Endothelial cell of umbilical vein (primary cell): ENCODE results near the gene KMT5C.

Experiments
- JUN ChIP-seq: IDR thresholded peaks from 2 replicates; pipeline ENCODE4 v1.6.1; 2011; ENCODE audit warnings: borderline replicate concordance, low read depth; ENCODE audit not compliant: insufficient read length, insufficient read depth
- MYC ChIP-seq: IDR thresholded peaks from one replicate; pipeline ENCODE4 v1.6.1; 2011; ENCODE audit warnings: mild to moderate bottlenecking, low read depth, low read length
- POLR2A ChIP-seq: IDR thresholded peaks from 2 replicates; pipeline ENCODE4 v1.6.1; 2012; ENCODE audit warnings: low read depth, mild to moderate bottlenecking, control low read depth, low read length
- POLR2AphosphoS5 ChIP-seq: IDR thresholded peaks from 2 replicates; pipeline ENCODE4 v1.6.1; 2012; ENCODE audit warnings: low read depth, mild to moderate bottlenecking, control low read depth, low read length, moderate library complexity; ENCODE audit not compliant: insufficient read depth
- TF ChIP-seq, protein P1 (sequence below), 2 donors: IDR thresholded peaks; 1 replicate in 1 of 2; 2 replicates in 1 of 2; pipeline ENCODE4 v1.5.1; 2011; ENCODE audit warnings: low read length in 2 of 2, mild to moderate bottlenecking in 2 of 2, moderate library complexity in 2 of 2, control low read depth in 1 of 2, inconsistent platforms in 1 of 2, low read depth in 1 of 2; ENCODE audit not compliant: insufficient read depth in 1 of 2; ENCODE audit errors: extremely low read depth in 1 of 2

DNA sequence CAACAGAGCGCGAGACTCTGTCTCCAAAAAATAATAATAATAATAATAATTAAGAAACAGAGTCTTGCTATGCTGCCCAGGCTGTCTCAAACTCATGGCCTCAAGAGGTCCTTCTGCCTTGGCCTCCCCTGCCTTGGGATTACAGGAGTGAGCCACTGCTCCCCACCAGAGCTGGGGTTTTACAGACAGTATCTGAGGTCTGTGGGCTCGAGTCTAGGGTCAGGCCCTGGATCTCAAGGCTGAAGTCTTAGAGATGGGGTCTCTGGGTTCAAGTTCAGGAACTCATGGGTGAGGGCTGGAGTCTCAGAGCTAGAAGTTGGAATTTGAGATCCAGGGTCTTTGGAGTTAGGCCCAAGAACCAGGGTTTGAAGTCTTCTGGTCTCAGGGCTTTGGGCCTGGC lies 27.1 kb downstream of the KMT5C start:
- TF ChIP-seq, protein P1, sequence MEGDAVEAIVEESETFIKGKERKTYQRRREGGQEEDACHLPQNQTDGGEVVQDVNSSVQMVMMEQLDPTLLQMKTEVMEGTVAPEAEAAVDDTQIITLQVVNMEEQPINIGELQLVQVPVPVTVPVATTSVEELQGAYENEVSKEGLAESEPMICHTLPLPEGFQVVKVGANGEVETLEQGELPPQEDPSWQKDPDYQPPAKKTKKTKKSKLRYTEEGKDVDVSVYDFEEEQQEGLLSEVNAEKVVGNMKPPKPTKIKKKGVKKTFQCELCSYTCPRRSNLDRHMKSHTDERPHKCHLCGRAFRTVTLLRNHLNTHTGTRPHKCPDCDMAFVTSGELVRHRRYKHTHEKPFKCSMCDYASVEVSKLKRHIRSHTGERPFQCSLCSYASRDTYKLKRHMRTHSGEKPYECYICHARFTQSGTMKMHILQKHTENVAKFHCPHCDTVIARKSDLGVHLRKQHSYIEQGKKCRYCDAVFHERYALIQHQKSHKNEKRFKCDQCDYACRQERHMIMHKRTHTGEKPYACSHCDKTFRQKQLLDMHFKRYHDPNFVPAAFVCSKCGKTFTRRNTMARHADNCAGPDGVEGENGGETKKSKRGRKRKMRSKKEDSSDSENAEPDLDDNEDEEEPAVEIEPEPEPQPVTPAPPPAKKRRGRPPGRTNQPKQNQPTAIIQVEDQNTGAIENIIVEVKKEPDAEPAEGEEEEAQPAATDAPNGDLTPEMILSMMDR (IDR thresholded peaks at IDR 0.05; ENCODE audit: extremely low read depth in 1 of 2, insufficient read depth in 1 of 2, low read depth in 1 of 2, low read length in 2 of 2), result no peak
- no peak for TF ChIP-seq JUN
- no peak for TF ChIP-seq MYC
- TF ChIP-seq POLR2AphosphoS5, result no peak
- TF ChIP-seq POLR2A, result no peak
